ENCODE data around the gene ASPM.

GRCh38 chr1:197173571-197174507 is 27.4 kb upstream of the ASPM start:
- TF ChIP-seq, protein P1, sequence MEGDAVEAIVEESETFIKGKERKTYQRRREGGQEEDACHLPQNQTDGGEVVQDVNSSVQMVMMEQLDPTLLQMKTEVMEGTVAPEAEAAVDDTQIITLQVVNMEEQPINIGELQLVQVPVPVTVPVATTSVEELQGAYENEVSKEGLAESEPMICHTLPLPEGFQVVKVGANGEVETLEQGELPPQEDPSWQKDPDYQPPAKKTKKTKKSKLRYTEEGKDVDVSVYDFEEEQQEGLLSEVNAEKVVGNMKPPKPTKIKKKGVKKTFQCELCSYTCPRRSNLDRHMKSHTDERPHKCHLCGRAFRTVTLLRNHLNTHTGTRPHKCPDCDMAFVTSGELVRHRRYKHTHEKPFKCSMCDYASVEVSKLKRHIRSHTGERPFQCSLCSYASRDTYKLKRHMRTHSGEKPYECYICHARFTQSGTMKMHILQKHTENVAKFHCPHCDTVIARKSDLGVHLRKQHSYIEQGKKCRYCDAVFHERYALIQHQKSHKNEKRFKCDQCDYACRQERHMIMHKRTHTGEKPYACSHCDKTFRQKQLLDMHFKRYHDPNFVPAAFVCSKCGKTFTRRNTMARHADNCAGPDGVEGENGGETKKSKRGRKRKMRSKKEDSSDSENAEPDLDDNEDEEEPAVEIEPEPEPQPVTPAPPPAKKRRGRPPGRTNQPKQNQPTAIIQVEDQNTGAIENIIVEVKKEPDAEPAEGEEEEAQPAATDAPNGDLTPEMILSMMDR (IDR thresholded peaks at IDR 0.05; ENCODE audit: insufficient read depth, low read length), result no peak
- no peak for TF ChIP-seq POLR2AphosphoS5 (IDR thresholded peaks at IDR 0.05; ENCODE audit: low read depth)
- no peak for TF ChIP-seq SPI1 (IDR thresholded peaks at IDR 0.05; ENCODE audit: borderline replicate concordance, low read depth)
